K562 (cell line): ENCODE results near the gene ABCA3. TPM values are rescaled to one million over a fixed set of nuclear protein-coding genes. Genes with fewer than 3 reads are reported as not detected.

Source experiments
- ATAC-seq: fragments of 200-7000 bp; cut with Tn5 transposase; 3 replicates; pipeline ENCODE4 v1.9.1; 2020; ENCODE audit warnings: moderate library complexity
- BruUV-seq: library from RNA; stranded (reverse); fragments of 400-500 nt; replicated peaks from 2 replicates; lab custom pipeline; 2021; lab: Mats Ljungman, UMichigan
- CTCF ChIA-PET: fragments of 300-600 bp; formaldehyde crosslinking; extraction: SDS; loops from one replicate; lab custom pipeline; 2021; ENCODE audit warnings: low intra/inter-chr PET ratio; lab: Yijun Ruan, JAX
- POLR2A ChIA-PET: fragments of 300-600, 350-650 bp; sonication (Branson Sonifier 250); formaldehyde crosslinking; extraction: SDS; loops from one replicate; lab custom pipeline; 2021; ENCODE audit warnings: antibody characterized with exemption, inconsistent platforms; lab: Yijun Ruan, JAX
- DNase-seq, 4 experiments: peaks; one replicate each; pipeline versions ENCODE4 v3.0.0 to v3.0.0-alpha.2; 2011 to 2018; ENCODE audit warnings: low spot score in 3 of 4, mixed read lengths in 3 of 4; ENCODE audit errors: extremely low read depth in 1 of 4
- FAIRE-seq: peaks from 2 replicates; lab custom pipeline; 2011; peaks lifted over from hg19 to GRCh38; lab: Jason Lieb, UNC
- H2AFZ ChIP-seq: 2 replicates; pipeline ENCODE4 v1.6.0; 2011; ENCODE audit warnings: low read depth, low read length, control low read depth, inconsistent platforms
- H3K27ac ChIP-seq: fragments of 200-600 bp; 3 replicates; pipeline ENCODE4 v1.8.0; 2011; ENCODE audit warnings: low read depth, mild to moderate bottlenecking, control low read depth, inconsistent platforms, low read length, moderate library complexity, mixed read lengths; ENCODE audit errors: extremely low read depth
- H3K27me3 ChIP-seq, 2 experiments: fragments of 300-600 bp in 1 of 2; 2 replicates in 1 of 2; 3 replicates in 1 of 2; pipeline versions ENCODE4 v1.6.0 to v1.8.0; 2011; ENCODE audit warnings: inconsistent platforms in 2 of 2, low read length in 2 of 2, mild to moderate bottlenecking in 1 of 2, mixed read lengths in 1 of 2, moderate library complexity in 1 of 2; ENCODE audit not compliant: control insufficient read depth in 2 of 2, insufficient read depth in 2 of 2
- H3K36me3 ChIP-seq: fragments of 300-600 bp; 3 replicates; pipeline ENCODE4 v1.8.0; 2011; ENCODE audit warnings: mild to moderate bottlenecking, low read length, inconsistent platforms; ENCODE audit not compliant: control insufficient read depth, insufficient read depth
- H3K4me1 ChIP-seq, 2 experiments: fragments of 200-600 bp in 1 of 2; replicated peaks in 1 of 2; 2 replicates in 1 of 2; 3 replicates in 1 of 2; pipeline versions ENCODE4 v1.5.1 to v1.8.0; 2011; ENCODE audit warnings: inconsistent platforms in 2 of 2, low read length in 2 of 2, mild to moderate bottlenecking in 1 of 2, mixed read lengths in 1 of 2, moderate library complexity in 1 of 2; ENCODE audit not compliant: control insufficient read depth in 2 of 2, insufficient read depth in 2 of 2
- H3K4me2 ChIP-seq: 2 replicates; pipeline ENCODE4 v1.6.1; 2011; ENCODE audit warnings: low read length, control low read depth, inconsistent platforms, mixed read lengths; ENCODE audit not compliant: insufficient read depth
- H3K4me3 ChIP-seq: fragments of 200-600 bp; sonication (generic), shearing (Covaris generic); 2 replicates; pipeline ENCODE4 v1.5.1; 2016; ENCODE audit warnings: control low read depth, inconsistent platforms
- H3K79me2 ChIP-seq: fragments of 200-600 bp; 3 replicates; pipeline ENCODE4 v1.8.0; 2011; ENCODE audit warnings: low read length, inconsistent platforms; ENCODE audit not compliant: control insufficient read depth, insufficient read depth
- H3K9ac ChIP-seq, 2 experiments: 2 replicates each; pipeline versions ENCODE4 v1.6.0 to v1.6.1; 2011; ENCODE audit warnings: low read depth in 2 of 2, low read length in 2 of 2, control low read depth in 1 of 2, inconsistent platforms in 1 of 2, mild to moderate bottlenecking in 1 of 2, mixed read lengths in 1 of 2; ENCODE audit not compliant: insufficient read depth in 1 of 2
- H3K9me1 ChIP-seq: one replicate; pipeline ENCODE4 v1.6.0; 2011; ENCODE audit warnings: inconsistent platforms, mild to moderate bottlenecking, low read length, moderate library complexity; ENCODE audit not compliant: control insufficient read depth, insufficient read depth
- H3K9me3 ChIP-seq: replicated peaks from 2 replicates; pipeline ENCODE4 v1.5.1; 2011; ENCODE audit warnings: low read depth, low read length, inconsistent platforms; ENCODE audit not compliant: control insufficient read depth, insufficient read depth
- H4K20me1 ChIP-seq: replicated peaks from 2 replicates; pipeline ENCODE4 v1.6.1; 2011; ENCODE audit warnings: low read length, inconsistent platforms, mixed read lengths; ENCODE audit not compliant: control insufficient read depth, insufficient read depth
- ATF6 ChIP-seq: sonication (generic); formaldehyde crosslinking; IDR thresholded peaks from 2 replicates; pipeline ENCODE4 v1.4.0; 2020; ENCODE audit warnings: mild to moderate bottlenecking, missing genetic modification reagents
- CAMTA2 ChIP-seq: fragments of 250-450 bp; sonication (Bioruptor Pico); conservative IDR thresholded peaks from 2 replicates; pipeline ENCODE4 v1.5.1; 2022
- CBFA2T2 ChIP-seq: fragments of 450-650 bp; conservative IDR thresholded peaks from 2 replicates; pipeline ENCODE4 v1.6.1; 2017; ENCODE audit warnings: mild to moderate bottlenecking
- ETV1 ChIP-seq: fragments of 450-650 bp; conservative IDR thresholded peaks from 2 replicates; pipeline ENCODE4 v1.6.1; 2016; ENCODE audit warnings: missing genetic modification characterization, control low read depth, low read depth, missing compliant biosample characterization
- FOXJ2 ChIP-seq: fragments of 200-800 bp; sonication (Bioruptor generic); IDR thresholded peaks from 2 replicates; pipeline ENCODE4 v1.6.1; 2016; ENCODE audit warnings: missing genetic modification characterization, missing compliant biosample characterization
- NFIC ChIP-seq: fragments of 450-650 bp; IDR thresholded peaks from 2 replicates; pipeline ENCODE4 v1.6.1; 2017; ENCODE audit warnings: mild to moderate bottlenecking, inconsistent platforms
- PHTF2 ChIP-seq: fragments of 250-450 bp; sonication (Bioruptor Pico); IDR thresholded peaks from 2 replicates; pipeline ENCODE4 v1.5.0; 2021; ENCODE audit warnings: mild to moderate bottlenecking
- ZBED1 ChIP-seq: IDR thresholded peaks from 2 replicates; pipeline ENCODE4 v1.6.1; 2014
- ZFP1 ChIP-seq: fragments of 450-650 bp; formaldehyde crosslinking; IDR thresholded peaks from 2 replicates; pipeline ENCODE4 v1.4.0; 2020; ENCODE audit warnings: mild to moderate bottlenecking, mixed read lengths
- ZNF165 ChIP-seq: fragments of 250-450 bp; sonication (Bioruptor Pico); IDR thresholded peaks from 2 replicates; pipeline ENCODE4 v1.4.0; 2020; ENCODE audit warnings: borderline replicate concordance
- WGBS: fragments of 100-300 bp; shearing (Covaris generic); methylation state at CpG from one replicate; pipeline ENCODE4 v1.1.6; 2016; ENCODE audit warnings: low coverage, mixed read lengths; ENCODE audit not compliant: insufficient coverage; ENCODE audit errors: missing lambda C conversion rate; 5-methylcytosine and 5-hydroxymethylcytosine counted together
- in situ Hi-C: fragments of 300-500 bp; cut with MboI; formaldehyde crosslinking; loops from 4 replicates; pipeline ENCODE4 v1.15.0; 2018; ENCODE audit warnings: inconsistent platforms, mixed read lengths
- intact Hi-C: fragments of 100-400 bp; cut with micrococcal nuclease; formaldehyde crosslinking; loops from 2 replicates; pipeline ENCODE4 v1.14.2; 2022
- polyA plus RNA-seq, 8 experiments: library from polyadenylated mRNA; depleted of rRNA in 4 of 8; stranded (reverse) in 5 of 8; unstranded in 3 of 8; fragments of >200 nt; fragmentation: Nextera tagmentation in 2 of 8; fragmentation: Illumina TruSeq in 1 of 8; extraction: Ambion mirVana in 2 of 8; extraction: Trizol in 1 of 8; gene quantifications; 2 replicates each; pipeline versions ENCODE4 v1.2.1 to v1.2.3, GENCODE V29; 2011 to 2014; ENCODE audit warnings: inconsistent platforms in 1 of 8, missing spikeins in 1 of 8
- total RNA-seq, 7 experiments: library from RNA; depleted of rRNA in 6 of 7; stranded (reverse); fragments of >200 nt in 6 of 7; fragmentation: Illumina TruSeq in 2 of 7; extraction: Trizol in 2 of 7; gene quantifications; 2 replicates each; pipeline versions ENCODE4 v1.2.1 to v1.2.3, GENCODE V29; 2011 to 2021; ENCODE audit warnings: low replicate concordance in 1 of 7
- TF ChIP-seq, protein P1 (sequence below), 2 experiments: fragments of 450-650 bp in 1 of 2; IDR thresholded peaks; 2 replicates each; pipeline ENCODE4 v1.6.1; 2011 to 2017; ENCODE audit warnings: low read depth in 2 of 2, antibody characterized with exemption in 1 of 2, borderline replicate concordance in 1 of 2, low read length in 1 of 2, mild to moderate bottlenecking in 1 of 2, mixed read lengths in 1 of 2; ENCODE audit not compliant: control insufficient read depth in 1 of 2

Gene ABCA3
- total and polyA plus RNA-seq, 9 of the 15 experiments (the other 6 are each of a cell fraction or from before 2014, with no cell fraction given) = 0.66 to 23.7 (median 6.9) TPM

GRCh38 chr16:2229091-2229490 lies 111.4 kb downstream of the ABCA3 start:
- TF ChIP-seq ETV1 (tag) (no peak), PHTF2 (CRISPR knock-in tag) (no peak), CAMTA2 (no peak), ZFP1 (CRISPR knock-in tag) (no peak), ZBED1 (no peak), NFIC (no peak), FOXJ2 (tag) (no peak), ATF6 (CRISPR knock-in tag) (no peak), ZNF165 (CRISPR knock-in tag) (no peak), CBFA2T2 (no peak)
- TF ChIP-seq, protein P1, sequence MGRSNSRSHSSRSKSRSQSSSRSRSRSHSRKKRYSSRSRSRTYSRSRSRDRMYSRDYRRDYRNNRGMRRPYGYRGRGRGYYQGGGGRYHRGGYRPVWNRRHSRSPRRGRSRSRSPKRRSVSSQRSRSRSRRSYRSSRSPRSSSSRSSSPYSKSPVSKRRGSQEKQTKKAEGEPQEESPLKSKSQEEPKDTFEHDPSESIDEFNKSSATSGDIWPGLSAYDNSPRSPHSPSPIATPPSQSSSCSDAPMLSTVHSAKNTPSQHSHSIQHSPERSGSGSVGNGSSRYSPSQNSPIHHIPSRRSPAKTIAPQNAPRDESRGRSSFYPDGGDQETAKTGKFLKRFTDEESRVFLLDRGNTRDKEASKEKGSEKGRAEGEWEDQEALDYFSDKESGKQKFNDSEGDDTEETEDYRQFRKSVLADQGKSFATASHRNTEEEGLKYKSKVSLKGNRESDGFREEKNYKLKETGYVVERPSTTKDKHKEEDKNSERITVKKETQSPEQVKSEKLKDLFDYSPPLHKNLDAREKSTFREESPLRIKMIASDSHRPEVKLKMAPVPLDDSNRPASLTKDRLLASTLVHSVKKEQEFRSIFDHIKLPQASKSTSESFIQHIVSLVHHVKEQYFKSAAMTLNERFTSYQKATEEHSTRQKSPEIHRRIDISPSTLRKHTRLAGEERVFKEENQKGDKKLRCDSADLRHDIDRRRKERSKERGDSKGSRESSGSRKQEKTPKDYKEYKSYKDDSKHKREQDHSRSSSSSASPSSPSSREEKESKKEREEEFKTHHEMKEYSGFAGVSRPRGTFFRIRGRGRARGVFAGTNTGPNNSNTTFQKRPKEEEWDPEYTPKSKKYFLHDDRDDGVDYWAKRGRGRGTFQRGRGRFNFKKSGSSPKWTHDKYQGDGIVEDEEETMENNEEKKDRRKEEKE (IDR thresholded peaks at IDR 0.05; ENCODE audit: borderline replicate concordance in 1 of 2, control insufficient read depth in 1 of 2, low read depth in 2 of 2, low read length in 1 of 2) = no peak
- TF ChIP-seq, all 486 proteins: peak for 0
- no peak overlapping the region for H3K4me3 ChIP-seq
- 95% methylated on average over 12 of the region's 12 CpGs for WGBS
- peak overlapping the region in 1 of 2 experiments; percentile 45; a peak in 2 of 4 replicates for H3K9ac ChIP-seq
- no peaks in the 10 kb centered on the region for H3K9me1 ChIP-seq
- ATAC-seq (no peak), DNase-seq (no peak), FAIRE-seq (no peak)
- CTCF ChIA-PET = no interaction called here
- H3K36me3 ChIP-seq = peaks cover 89% of the 10 kb centered on the region; the same call in 2 of the 3 replicates
- H3K4me2 ChIP-seq = no peak overlapping the region
- peaks cover 6 to 62% of the 10 kb centered on the region in 2 experiments; a peak in 3 of 5 replicates for H3K4me1 ChIP-seq
- H2AFZ ChIP-seq = no peak overlapping the region
- in situ Hi-C loops = no loop called here
- peaks cover 45% of the 10 kb centered on the region for H3K79me2 ChIP-seq
- BruUV-seq = no TSS peak
- intact Hi-C loops = no loop called here
- no peaks in the 10 kb centered on the region for H3K9me3 ChIP-seq
- no peak overlapping the region for H3K27ac ChIP-seq
- peaks cover 11% of the 10 kb centered on the region for H4K20me1 ChIP-seq
- H3K27me3 ChIP-seq = no peaks in the 10 kb centered on the region
- POLR2A ChIA-PET = interaction anchor here (1.4 to 3.5 kb wide), 2 partner anchors 14 to 22 kb away, joined by 3 to 12 read pairs; partner anchors contain the start of genes ECI1 and PGP
